Liver (tissue), 9 donors: Measurements from ENCODE around the gene CDHR5. TPM values are rescaled to one million over a fixed set of nuclear protein-coding genes. Genes with fewer than 3 reads are reported as not detected.

ENCODE experiments used
- DNase-seq: peaks from one replicate; pipeline ENCODE4 v3.0.0-alpha.2; 2017; ENCODE audit warnings: low spot score
- H3K27ac ChIP-seq, 2 donors: one replicate each; pipeline ENCODE4 v1.7.0; 2013; ENCODE audit warnings: inconsistent platforms in 2 of 2, low read length in 2 of 2, control low read depth in 1 of 2, low read depth in 1 of 2, mild to moderate bottlenecking in 1 of 2
- H3K27me3 ChIP-seq, 4 donors: one replicate each; pipeline versions ENCODE4 v1.6.1 to v1.7.0; 2013; ENCODE audit warnings: low read length in 3 of 4, inconsistent platforms in 1 of 4, mild to moderate bottlenecking in 1 of 4, moderate library complexity in 1 of 4; ENCODE audit not compliant: control insufficient read depth in 4 of 4, insufficient read depth in 4 of 4
- H3K36me3 ChIP-seq, 4 donors: one replicate each; pipeline versions ENCODE4 v1.6.1 to v1.7.0; 2013; ENCODE audit warnings: low read length in 3 of 4, mild to moderate bottlenecking in 3 of 4, low read depth in 1 of 4, moderate library complexity in 1 of 4; ENCODE audit not compliant: control insufficient read depth in 4 of 4, insufficient read depth in 3 of 4
- H3K4me1 ChIP-seq, 4 donors: one replicate each; pipeline versions ENCODE4 v1.6.1 to v1.7.0; 2013; ENCODE audit warnings: low read length in 3 of 4, mild to moderate bottlenecking in 3 of 4, moderate library complexity in 1 of 4; ENCODE audit not compliant: control insufficient read depth in 4 of 4, insufficient read depth in 4 of 4
- H3K4me3 ChIP-seq, 3 donors: one replicate each; pipeline versions ENCODE4 v1.6.1 to v1.7.0; 2013; ENCODE audit warnings: low read length in 3 of 3, control low read depth in 1 of 3, low read depth in 1 of 3, mild to moderate bottlenecking in 1 of 3
- H3K9ac ChIP-seq, 2 donors: one replicate each; pipeline ENCODE4 v1.7.0; 2013; ENCODE audit warnings: low read length in 2 of 2, mild to moderate bottlenecking in 2 of 2, moderate library complexity in 2 of 2, control low read depth in 1 of 2, low read depth in 1 of 2
- H3K9me3 ChIP-seq, 4 donors: one replicate each; pipeline versions ENCODE4 v1.6.1 to v1.7.0; 2013; ENCODE audit warnings: low read length in 3 of 4; ENCODE audit not compliant: control insufficient read depth in 4 of 4
- ATF3 ChIP-seq: IDR thresholded peaks from 2 replicates; pipeline ENCODE4 v1.6.1; 2016; ENCODE audit warnings: antibody characterized with exemption
- EGR1 ChIP-seq, 2 donors: IDR thresholded peaks; 2 replicates each; pipeline ENCODE4 v1.6.1; 2016 to 2018; ENCODE audit warnings: antibody characterized with exemption in 2 of 2, low read depth in 2 of 2
- FOXA1 ChIP-seq: IDR thresholded peaks from 2 replicates; pipeline ENCODE4 v1.6.1; 2016; ENCODE audit warnings: antibody characterized with exemption
- FOXA2 ChIP-seq: IDR thresholded peaks from 2 replicates; pipeline ENCODE4 v1.6.1; 2016; ENCODE audit warnings: antibody characterized with exemption
- GABPA ChIP-seq, 2 donors: IDR thresholded peaks in 1 of 2; conservative IDR thresholded peaks in 1 of 2; 2 replicates each; pipeline ENCODE4 v1.6.1; 2016; ENCODE audit warnings: antibody characterized with exemption in 2 of 2, mild to moderate bottlenecking in 1 of 2, moderate library complexity in 1 of 2
- HNF4A ChIP-seq, 2 donors: conservative IDR thresholded peaks; 2 replicates each; pipeline ENCODE4 v1.6.1; 2016; ENCODE audit warnings: antibody characterized with exemption in 2 of 2, mild to moderate bottlenecking in 2 of 2
- HNF4G ChIP-seq: IDR thresholded peaks from 2 replicates; pipeline ENCODE4 v1.6.1; 2016; ENCODE audit warnings: antibody characterized with exemption
- JUND ChIP-seq, 2 donors: IDR thresholded peaks; 2 replicates each; pipeline ENCODE4 v1.6.1; 2016; ENCODE audit warnings: antibody characterized with exemption in 2 of 2
- NR2F2 ChIP-seq: IDR thresholded peaks from 2 replicates; pipeline ENCODE4 v1.6.1; 2016; ENCODE audit warnings: antibody characterized with exemption
- RAD21 ChIP-seq, 2 donors: IDR thresholded peaks; 2 replicates each; pipeline ENCODE4 v1.6.1; 2016; ENCODE audit warnings: antibody characterized with exemption in 2 of 2, mild to moderate bottlenecking in 2 of 2
- RXRA ChIP-seq, 2 donors: IDR thresholded peaks; 2 replicates each; pipeline ENCODE4 v1.6.1; 2017 to 2018; ENCODE audit warnings: antibody characterized with exemption in 2 of 2, mild to moderate bottlenecking in 1 of 2
- SP1 ChIP-seq: IDR thresholded peaks from 2 replicates; pipeline ENCODE4 v1.6.1; 2018; ENCODE audit warnings: antibody characterized with exemption, mild to moderate bottlenecking
- TAF1 ChIP-seq: conservative IDR thresholded peaks from 2 replicates; pipeline ENCODE4 v1.6.1; 2016; ENCODE audit warnings: antibody characterized with exemption, mild to moderate bottlenecking
- YY1 ChIP-seq: IDR thresholded peaks from 2 replicates; pipeline ENCODE4 v1.6.1; 2016; ENCODE audit warnings: antibody characterized with exemption, mild to moderate bottlenecking
- WGBS: extraction: QIAGEN DNeasy Blood & Tissue Kit; methylation state at CpG from one replicate; pipeline ENCODE4 v1.1.7; 2013; 5-methylcytosine and 5-hydroxymethylcytosine counted together
- polyA plus RNA-seq, 2 donors: library from polyadenylated mRNA; stranded (reverse) in 1 of 2; unstranded in 1 of 2; fragments of 200-250 nt in 1 of 2; fragments of >200 nt in 1 of 2; fragmentation: Nextera tagmentation in 1 of 2; extraction: Ambion mirVana in 1 of 2; gene quantifications; one replicate each; pipeline versions ENCODE4 v1.2.1 to v1.2.3, GENCODE V29; 2013 to 2015
- total RNA-seq, 2 donors: library from RNA; depleted of rRNA; stranded (reverse); fragments of >200 nt; gene quantifications; one replicate each; pipeline ENCODE4 v1.2.3, GENCODE V29; 2014
- TF ChIP-seq, protein P1 (sequence below): IDR thresholded peaks from 2 replicates; pipeline ENCODE4 v1.6.1; 2016; ENCODE audit warnings: antibody characterized with exemption
- TF ChIP-seq, protein P2 (sequence below): IDR thresholded peaks from 2 replicates; pipeline ENCODE4 v1.6.1; 2016; ENCODE audit warnings: antibody characterized with exemption, mild to moderate bottlenecking
- TF ChIP-seq, protein P3 (sequence below): fragments of 150-350 bp; IDR thresholded peaks from 2 replicates; pipeline ENCODE4 v1.5.1; 2017; ENCODE audit warnings: improper control_type of control experiment, low read depth, low read length; ENCODE audit not compliant: missing input control
- TF ChIP-seq, protein P4 (sequence below): IDR thresholded peaks from 2 replicates; pipeline ENCODE4 v1.6.1; 2016; ENCODE audit warnings: antibody characterized with exemption
- donor health status: healthy.
- donor health status: healthy.
- donor health status: healthy.
- donor health status: healthy.
- donor health status: healthy.

CDHR5 gene
- total and polyA plus RNA-seq, 4 donors: 29.4 to 86.2 (median 57.2) TPM

DNA sequence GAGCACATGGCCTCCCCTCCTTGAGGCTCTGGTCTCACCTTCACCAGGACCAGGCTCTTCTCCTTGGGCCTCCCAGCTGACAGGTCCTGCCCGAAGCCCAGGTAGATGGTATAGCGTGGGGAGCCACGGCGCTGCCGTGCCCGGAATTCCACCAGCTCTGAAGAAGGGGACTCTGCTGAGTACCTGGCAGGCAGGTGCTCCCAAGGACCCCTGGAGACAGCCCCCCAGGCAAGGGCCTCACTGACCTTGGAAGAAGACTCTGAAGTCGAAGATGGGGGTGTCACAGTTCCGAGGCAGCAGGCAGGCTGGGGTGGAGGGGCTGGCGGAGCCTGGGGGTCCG lies 11.8 kb downstream of the CDHR5 start:
- H3K9ac ChIP-seq: no peak overlapping the region
- no peaks in the 10 kb centered on the region for H3K9me3 ChIP-seq
- H3K4me3 ChIP-seq: no peak overlapping the region
- 89% methylated on average over 10 of the region's 10 CpGs for WGBS
- DNase-seq: no peak
- H3K4me1 ChIP-seq: peaks cover 20 to 82% (median 57%) of the 10 kb centered on the region in 4 donors
- peak overlapping the region; percentile 60 to 73 for H3K27ac ChIP-seq
- TF ChIP-seq HNF4A (conservative IDR thresholded peaks at IDR 0.05) (no peak), JUND (IDR thresholded peaks at IDR 0.05) (no peak), HNF4G (no peak), YY1 (no peak), NR2F2 (no peak), EGR1 (IDR thresholded peaks at IDR 0.05; ENCODE audit: low read depth in 2 of 2) (no peak), FOXA1 (no peak), TAF1 (no peak), FOXA2 (no peak), GABPA (IDR thresholded peaks at IDR 0.05 in 1 of 2, conservative IDR thresholded peaks at IDR 0.05 in 1 of 2) (no peak), RAD21 (IDR thresholded peaks at IDR 0.05) (no peak), SP1 (no peak), ATF3 (no peak)
- TF ChIP-seq, protein P1, sequence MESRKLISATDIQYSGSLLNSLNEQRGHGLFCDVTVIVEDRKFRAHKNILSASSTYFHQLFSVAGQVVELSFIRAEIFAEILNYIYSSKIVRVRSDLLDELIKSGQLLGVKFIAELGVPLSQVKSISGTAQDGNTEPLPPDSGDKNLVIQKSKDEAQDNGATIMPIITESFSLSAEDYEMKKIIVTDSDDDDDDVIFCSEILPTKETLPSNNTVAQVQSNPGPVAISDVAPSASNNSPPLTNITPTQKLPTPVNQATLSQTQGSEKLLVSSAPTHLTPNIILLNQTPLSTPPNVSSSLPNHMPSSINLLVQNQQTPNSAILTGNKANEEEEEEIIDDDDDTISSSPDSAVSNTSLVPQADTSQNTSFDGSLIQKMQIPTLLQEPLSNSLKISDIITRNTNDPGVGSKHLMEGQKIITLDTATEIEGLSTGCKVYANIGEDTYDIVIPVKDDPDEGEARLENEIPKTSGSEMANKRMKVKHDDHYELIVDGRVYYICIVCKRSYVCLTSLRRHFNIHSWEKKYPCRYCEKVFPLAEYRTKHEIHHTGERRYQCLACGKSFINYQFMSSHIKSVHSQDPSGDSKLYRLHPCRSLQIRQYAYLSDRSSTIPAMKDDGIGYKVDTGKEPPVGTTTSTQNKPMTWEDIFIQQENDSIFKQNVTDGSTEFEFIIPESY: no peak
- TF ChIP-seq, protein P2, sequence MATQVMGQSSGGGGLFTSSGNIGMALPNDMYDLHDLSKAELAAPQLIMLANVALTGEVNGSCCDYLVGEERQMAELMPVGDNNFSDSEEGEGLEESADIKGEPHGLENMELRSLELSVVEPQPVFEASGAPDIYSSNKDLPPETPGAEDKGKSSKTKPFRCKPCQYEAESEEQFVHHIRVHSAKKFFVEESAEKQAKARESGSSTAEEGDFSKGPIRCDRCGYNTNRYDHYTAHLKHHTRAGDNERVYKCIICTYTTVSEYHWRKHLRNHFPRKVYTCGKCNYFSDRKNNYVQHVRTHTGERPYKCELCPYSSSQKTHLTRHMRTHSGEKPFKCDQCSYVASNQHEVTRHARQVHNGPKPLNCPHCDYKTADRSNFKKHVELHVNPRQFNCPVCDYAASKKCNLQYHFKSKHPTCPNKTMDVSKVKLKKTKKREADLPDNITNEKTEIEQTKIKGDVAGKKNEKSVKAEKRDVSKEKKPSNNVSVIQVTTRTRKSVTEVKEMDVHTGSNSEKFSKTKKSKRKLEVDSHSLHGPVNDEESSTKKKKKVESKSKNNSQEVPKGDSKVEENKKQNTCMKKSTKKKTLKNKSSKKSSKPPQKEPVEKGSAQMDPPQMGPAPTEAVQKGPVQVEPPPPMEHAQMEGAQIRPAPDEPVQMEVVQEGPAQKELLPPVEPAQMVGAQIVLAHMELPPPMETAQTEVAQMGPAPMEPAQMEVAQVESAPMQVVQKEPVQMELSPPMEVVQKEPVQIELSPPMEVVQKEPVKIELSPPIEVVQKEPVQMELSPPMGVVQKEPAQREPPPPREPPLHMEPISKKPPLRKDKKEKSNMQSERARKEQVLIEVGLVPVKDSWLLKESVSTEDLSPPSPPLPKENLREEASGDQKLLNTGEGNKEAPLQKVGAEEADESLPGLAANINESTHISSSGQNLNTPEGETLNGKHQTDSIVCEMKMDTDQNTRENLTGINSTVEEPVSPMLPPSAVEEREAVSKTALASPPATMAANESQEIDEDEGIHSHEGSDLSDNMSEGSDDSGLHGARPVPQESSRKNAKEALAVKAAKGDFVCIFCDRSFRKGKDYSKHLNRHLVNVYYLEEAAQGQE: no peak
- peaks cover 3 to 29% (median 14%) of the 10 kb centered on the region in 4 donors for H3K36me3 ChIP-seq
- no peaks in the 10 kb centered on the region for H3K27me3 ChIP-seq

DNA sequence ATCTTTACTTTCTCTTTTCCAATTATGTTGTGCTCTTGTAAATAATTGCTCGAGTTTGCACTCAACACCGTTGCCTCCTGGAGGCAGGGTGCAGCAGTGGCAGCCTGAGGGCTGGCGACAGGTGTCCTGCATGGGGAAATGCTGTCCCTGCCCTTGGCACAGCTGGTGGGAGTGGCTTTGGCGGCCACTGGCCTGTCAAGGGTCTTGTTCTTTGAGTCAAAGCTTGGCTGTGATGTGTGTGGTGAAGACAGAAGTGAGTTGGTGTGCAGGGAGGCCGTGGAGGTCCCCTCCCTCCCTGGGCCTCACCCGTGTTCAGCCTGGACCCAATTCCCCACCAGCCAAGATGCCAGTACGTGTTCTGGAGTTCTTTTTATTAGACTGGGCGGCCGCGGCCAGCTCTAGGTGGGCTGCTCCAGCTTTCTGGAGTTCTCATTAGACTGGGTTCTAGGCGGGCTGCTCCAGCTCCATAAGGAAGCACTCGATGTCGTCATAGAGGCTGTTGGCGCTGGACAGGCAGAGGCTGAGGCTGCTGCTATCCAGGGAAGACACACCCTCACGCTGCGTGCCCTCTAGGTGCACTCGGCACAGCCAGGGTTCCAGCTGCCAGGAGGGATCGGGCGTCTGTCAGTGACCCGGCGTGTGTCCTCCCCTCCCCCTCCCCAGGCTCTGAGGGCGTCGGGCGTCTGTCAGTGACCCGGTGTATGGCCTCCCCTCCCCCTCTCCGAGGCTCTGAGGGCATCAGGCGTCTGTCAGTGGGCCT lies 12.4 kb downstream of the CDHR5 start:
- TF ChIP-seq HNF4G: peak; percentile 25
- peak; percentile 71 for TF ChIP-seq SP1
- TF ChIP-seq GABPA (IDR thresholded peaks at IDR 0.05 in 1 of 2, conservative IDR thresholded peaks at IDR 0.05 in 1 of 2): no peak
- TF ChIP-seq RAD21 (IDR thresholded peaks at IDR 0.05): peak; percentile 73 to 74
- TF ChIP-seq FOXA1: no peak
- TF ChIP-seq, protein P3, sequence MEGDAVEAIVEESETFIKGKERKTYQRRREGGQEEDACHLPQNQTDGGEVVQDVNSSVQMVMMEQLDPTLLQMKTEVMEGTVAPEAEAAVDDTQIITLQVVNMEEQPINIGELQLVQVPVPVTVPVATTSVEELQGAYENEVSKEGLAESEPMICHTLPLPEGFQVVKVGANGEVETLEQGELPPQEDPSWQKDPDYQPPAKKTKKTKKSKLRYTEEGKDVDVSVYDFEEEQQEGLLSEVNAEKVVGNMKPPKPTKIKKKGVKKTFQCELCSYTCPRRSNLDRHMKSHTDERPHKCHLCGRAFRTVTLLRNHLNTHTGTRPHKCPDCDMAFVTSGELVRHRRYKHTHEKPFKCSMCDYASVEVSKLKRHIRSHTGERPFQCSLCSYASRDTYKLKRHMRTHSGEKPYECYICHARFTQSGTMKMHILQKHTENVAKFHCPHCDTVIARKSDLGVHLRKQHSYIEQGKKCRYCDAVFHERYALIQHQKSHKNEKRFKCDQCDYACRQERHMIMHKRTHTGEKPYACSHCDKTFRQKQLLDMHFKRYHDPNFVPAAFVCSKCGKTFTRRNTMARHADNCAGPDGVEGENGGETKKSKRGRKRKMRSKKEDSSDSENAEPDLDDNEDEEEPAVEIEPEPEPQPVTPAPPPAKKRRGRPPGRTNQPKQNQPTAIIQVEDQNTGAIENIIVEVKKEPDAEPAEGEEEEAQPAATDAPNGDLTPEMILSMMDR: peak; percentile 66
- TF ChIP-seq NR2F2: no peak
- no peak for TF ChIP-seq ATF3
- no peak for TF ChIP-seq EGR1 (IDR thresholded peaks at IDR 0.05; ENCODE audit: low read depth in 2 of 2)
- TF ChIP-seq RXRA (IDR thresholded peaks at IDR 0.05): peak; percentile 62 to 90
- TF ChIP-seq TAF1: no peak
- TF ChIP-seq, protein P4, sequence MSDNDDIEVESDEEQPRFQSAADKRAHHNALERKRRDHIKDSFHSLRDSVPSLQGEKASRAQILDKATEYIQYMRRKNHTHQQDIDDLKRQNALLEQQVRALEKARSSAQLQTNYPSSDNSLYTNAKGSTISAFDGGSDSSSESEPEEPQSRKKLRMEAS: peak; percentile 27
- no peak for TF ChIP-seq FOXA2
- TF ChIP-seq YY1: no peak
- TF ChIP-seq, protein P1: no peak
- peak; percentile 38 to 48 for TF ChIP-seq HNF4A (conservative IDR thresholded peaks at IDR 0.05)
- 31% methylated on average over 27 of the region's 27 CpGs for WGBS
- no peak overlapping the region for H3K9ac ChIP-seq
- no peak for DNase-seq
- H3K27ac ChIP-seq: peak overlapping the region; percentile 60 to 73
- H3K4me3 ChIP-seq: no peak overlapping the region
- peaks cover 7 to 35% (median 17%) of the 10 kb centered on the region in 4 donors for H3K36me3 ChIP-seq
- H3K9me3 ChIP-seq: no peaks in the 10 kb centered on the region
- H3K27me3 ChIP-seq: no peaks in the 10 kb centered on the region
- H3K4me1 ChIP-seq: peaks cover 20 to 87% (median 60%) of the 10 kb centered on the region in 4 donors
